Breast epithelium (tissue), 3 donors: Measurements from ENCODE around the gene EIF4H.

Experiments used
- POLR2A ChIP-seq: fragments of 450-650 bp; IDR thresholded peaks from one replicate; pipeline ENCODE4 v1.6.1; 2016; ENCODE audit warnings: antibody characterized with exemption, mild to moderate bottlenecking, moderate library complexity
- TF ChIP-seq, protein P1 (sequence below), 3 donors: fragments of 450-650 bp; IDR thresholded peaks; one replicate each; pipeline ENCODE4 v1.5.1; 2016 to 2017; ENCODE audit warnings: antibody characterized with exemption in 3 of 3, mild to moderate bottlenecking in 3 of 3, moderate library complexity in 3 of 3

DNA sequence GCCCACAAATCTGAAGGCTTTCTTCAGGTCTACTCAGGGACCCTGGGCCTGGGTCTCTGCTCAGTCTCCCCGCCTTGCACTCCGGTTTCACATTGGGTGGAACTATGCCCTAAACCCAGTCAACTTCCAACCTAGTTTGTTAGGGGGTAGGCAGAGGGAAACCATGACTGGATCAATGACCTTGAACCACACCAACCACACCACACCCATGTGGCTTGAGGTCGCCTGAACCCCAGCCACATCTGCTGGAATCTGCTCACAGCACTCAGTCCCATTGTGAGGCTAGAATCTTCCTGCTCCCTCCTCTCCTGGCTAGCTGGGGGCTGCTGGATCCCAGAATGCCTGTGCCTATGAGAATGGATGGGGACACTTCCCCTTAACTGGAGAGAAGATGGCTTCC, 62.1 kb downstream of the EIF4H start:
- TF ChIP-seq, protein P1, sequence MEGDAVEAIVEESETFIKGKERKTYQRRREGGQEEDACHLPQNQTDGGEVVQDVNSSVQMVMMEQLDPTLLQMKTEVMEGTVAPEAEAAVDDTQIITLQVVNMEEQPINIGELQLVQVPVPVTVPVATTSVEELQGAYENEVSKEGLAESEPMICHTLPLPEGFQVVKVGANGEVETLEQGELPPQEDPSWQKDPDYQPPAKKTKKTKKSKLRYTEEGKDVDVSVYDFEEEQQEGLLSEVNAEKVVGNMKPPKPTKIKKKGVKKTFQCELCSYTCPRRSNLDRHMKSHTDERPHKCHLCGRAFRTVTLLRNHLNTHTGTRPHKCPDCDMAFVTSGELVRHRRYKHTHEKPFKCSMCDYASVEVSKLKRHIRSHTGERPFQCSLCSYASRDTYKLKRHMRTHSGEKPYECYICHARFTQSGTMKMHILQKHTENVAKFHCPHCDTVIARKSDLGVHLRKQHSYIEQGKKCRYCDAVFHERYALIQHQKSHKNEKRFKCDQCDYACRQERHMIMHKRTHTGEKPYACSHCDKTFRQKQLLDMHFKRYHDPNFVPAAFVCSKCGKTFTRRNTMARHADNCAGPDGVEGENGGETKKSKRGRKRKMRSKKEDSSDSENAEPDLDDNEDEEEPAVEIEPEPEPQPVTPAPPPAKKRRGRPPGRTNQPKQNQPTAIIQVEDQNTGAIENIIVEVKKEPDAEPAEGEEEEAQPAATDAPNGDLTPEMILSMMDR (IDR thresholded peaks at IDR 0.05) = no peak
- no peak for TF ChIP-seq POLR2A
